Sigmoid colon (tissue), 4 donors: Measurements from ENCODE around the gene ACVR1.

Source experiments
- CTCF ChIP-seq, 4 experiments: fragments of 450-650 bp in 3 of 4; fragments of 200-600 bp in 1 of 4; IDR thresholded peaks; one replicate each; pipeline ENCODE4 v1.5.1; 2016 to 2019; ENCODE audit warnings: antibody characterized with exemption in 4 of 4, mild to moderate bottlenecking in 3 of 4, moderate library complexity in 2 of 4
- EP300 ChIP-seq, 4 donors: sonication (generic); formaldehyde crosslinking; IDR thresholded peaks; one replicate each; pipeline ENCODE4 v1.6.1; 2017; ENCODE audit warnings: antibody characterized with exemption in 4 of 4
- POLR2A ChIP-seq, 2 donors: fragments of 450-650 bp; IDR thresholded peaks; one replicate each; pipeline ENCODE4 v1.6.1; 2016; ENCODE audit warnings: antibody characterized with exemption in 2 of 2, mild to moderate bottlenecking in 2 of 2, moderate library complexity in 2 of 2

- TF ChIP-seq EP300 (IDR thresholded peaks at IDR 0.05) (no peak), CTCF (IDR thresholded peaks at IDR 0.05) (no peak), POLR2A (IDR thresholded peaks at IDR 0.05) (no peak)
Measured at GRCh38 chr2:157779794-157780193, 96.3 kb downstream of the ACVR1 start.
